Pons (tissue), 1 donor: Measurements from ENCODE around the gene NHEJ1.
A peak's percentile ranks its signal among the peaks of the same experiment; 100 is the strongest.
"Not testable (repeated sequence)": the region's sequence is repeated elsewhere in the genome, so short reads cannot be mapped to it uniquely, and the experiment has no call there.

Experiments used
- DNase-seq: peaks from one replicate; pipeline ENCODE4 v3.0.0-alpha.2; 2016; ENCODE audit warnings: low spot score

Gene NHEJ1

GRCh38 chr2:219160186-219161017, at the start of gene NHEJ1:
Gene NHEJ1 (minus strand): TSS chr2:219160815. CDS start chr2:219158362, 2,453 bp downstream.
- DNase-seq: peak; percentile 95

GRCh38 chr2:219209236-219210195, 48.9 kb upstream of the NHEJ1 start:
- no peak for DNase-seq

GRCh38 chr2:219207884-219208740, 47.5 kb upstream of the NHEJ1 start:
- peak; percentile 28 for DNase-seq

- DNase-seq: peak; percentile 65
These were observed 46.7 kb upstream of the NHEJ1 start for GRCh38 chr2:219207134-219207883.

- peak; percentile 94 for DNase-seq
These were observed 45.9 kb upstream of the NHEJ1 start, which contains the start of gene ZFAND2B for GRCh38 chr2:219206328-219207133. Gene ZFAND2B (plus strand): TSS chr2:219206782. CDS start chr2:219206988, 206 bp downstream.

GRCh38 chr2:219205981-219206327, 45.3 kb upstream of the NHEJ1 start:
- DNase-seq: no peak

- no peak for DNase-seq
These were observed 44.5 kb upstream of the NHEJ1 start for GRCh38 chr2:219205165-219205538.

- no peak for DNase-seq
These were observed 44.0 kb upstream of the NHEJ1 start for GRCh38 chr2:219204425-219205164.

- not testable (repeated sequence) for DNase-seq
These were observed 40.7 kb upstream of the NHEJ1 start for GRCh38 chr2:219201331-219201730.

- peak; percentile 51 for DNase-seq
These were observed 40.1 kb upstream of the NHEJ1 start for GRCh38 chr2:219200502-219201326.

GRCh38 chr2:219199470-219200211, 39.0 kb upstream of the NHEJ1 start:
- DNase-seq: no peak

- DNase-seq: no peak
These were observed 38.4 kb upstream of the NHEJ1 start for GRCh38 chr2:219198974-219199373.

- no peak for DNase-seq
These were observed 36.8 kb upstream of the NHEJ1 start for GRCh38 chr2:219197388-219197787.

GRCh38 chr2:219186754-219187456, 26.3 kb upstream of the NHEJ1 start:
- DNase-seq: no peak

GRCh38 chr2:219184121-219184520, 23.5 kb upstream of the NHEJ1 start:
- DNase-seq: no peak

GRCh38 chr2:219183151-219183772, 22.6 kb upstream of the NHEJ1 start:
- DNase-seq: no peak
